ENCODE results near the gene SLAMF8.

Gene SLAMF8

GRCh38 chr1:159821171-159821867 is 5.4 kb upstream of the SLAMF8 start:
- no peak for DNase-seq

GRCh38 chr1:159823406-159823805 is 3.3 kb upstream of the SLAMF8 start:
- peak; percentile 88 for DNase-seq

- DNase-seq = no peak
These were observed 1.1 kb upstream of the SLAMF8 start for GRCh38 chr1:159825564-159825963.

- no peak for DNase-seq
These were observed 423 bp downstream of the SLAMF8 start for GRCh38 chr1:159827102-159827490.

GRCh38 chr1:159827549-159827948 is 876 bp downstream of the SLAMF8 start:
- no peak for DNase-seq

GRCh38 chr1:159828176-159828575 is 1.5 kb downstream of the SLAMF8 start:
- no peak for DNase-seq

GRCh38 chr1:159828581-159829272 is 2.1 kb downstream of the SLAMF8 start:
- DNase-seq = no peak

GRCh38 chr1:159829273-159829634 is 2.6 kb downstream of the SLAMF8 start:
- no peak for DNase-seq

- no peak for DNase-seq
These were observed 3.3 kb downstream of the SLAMF8 start for GRCh38 chr1:159829822-159830465.

- no peak for DNase-seq
These were observed 4.0 kb downstream of the SLAMF8 start for GRCh38 chr1:159830722-159831121.

GRCh38 chr1:159831412-159832141 is 4.9 kb downstream of the SLAMF8 start:
- peak; percentile 58 for DNase-seq

GRCh38 chr1:159832309-159832708 is 5.6 kb downstream of the SLAMF8 start:
- no peak for DNase-seq

GRCh38 chr1:159835356-159835755 is 8.7 kb downstream of the SLAMF8 start:
- no peak for DNase-seq

- DNase-seq = no peak
These were observed 9.3 kb downstream of the SLAMF8 start for GRCh38 chr1:159835862-159836525.

- no peak for DNase-seq
These were observed 12.0 kb downstream of the SLAMF8 start for GRCh38 chr1:159838715-159839114.

- no peak for DNase-seq
These were observed 12.6 kb downstream of the SLAMF8 start for GRCh38 chr1:159839116-159839849.

- no peak for DNase-seq
These were observed 15.1 kb downstream of the SLAMF8 start for GRCh38 chr1:159841749-159842148.

GRCh38 chr1:159843459-159843858 is 16.8 kb downstream of the SLAMF8 start:
- DNase-seq = no peak

- DNase-seq = no peak
These were observed 19.3 kb downstream of the SLAMF8 start for GRCh38 chr1:159845751-159846629.

- DNase-seq = no peak
These were observed 20.6 kb downstream of the SLAMF8 start for GRCh38 chr1:159847231-159847630.

- no peak for DNase-seq
These were observed 21.7 kb downstream of the SLAMF8 start for GRCh38 chr1:159848326-159848725.
